ENCODE results near the gene LRRC71.

DNA sequence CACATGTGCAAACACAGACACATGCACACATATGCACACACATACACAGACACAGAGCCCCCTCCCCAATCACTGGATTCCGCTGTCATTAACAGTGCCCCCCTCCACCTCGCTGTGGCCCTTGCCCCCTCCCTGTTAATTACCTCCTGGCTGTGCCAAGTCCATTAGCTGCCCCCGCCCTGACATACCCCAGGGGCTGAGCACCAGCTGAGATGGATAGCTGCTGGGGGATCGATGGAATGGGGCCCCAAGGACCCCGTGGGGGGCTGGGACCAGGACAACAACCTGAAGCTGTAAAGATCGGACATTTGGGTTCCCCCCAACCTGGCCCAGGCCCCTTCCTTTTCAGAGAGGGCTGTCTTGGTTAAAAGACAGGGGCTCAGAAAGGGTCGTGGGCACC is 36.5 kb upstream of the LRRC71 start:
- TF ChIP-seq CTCF (IDR thresholded peaks at IDR 0.05 in 8 of 11, conservative IDR thresholded peaks at IDR 0.05 in 3 of 11) (no peak), POLR2A (IDR thresholded peaks at IDR 0.05) (no peak), POLR2AphosphoS5 (IDR thresholded peaks at IDR 0.05) (no peak)

Measured in spleen (tissue), 7 donors.